GM19240 (cell line): ENCODE measurements around the gene TMEM198.

Experiments used
- DNase-seq: peaks from one replicate; pipeline ENCODE4 v3.0.0; 2011; ENCODE audit warnings: low spot score; ENCODE audit not compliant: insufficient read length

The TMEM198 gene, protein sequence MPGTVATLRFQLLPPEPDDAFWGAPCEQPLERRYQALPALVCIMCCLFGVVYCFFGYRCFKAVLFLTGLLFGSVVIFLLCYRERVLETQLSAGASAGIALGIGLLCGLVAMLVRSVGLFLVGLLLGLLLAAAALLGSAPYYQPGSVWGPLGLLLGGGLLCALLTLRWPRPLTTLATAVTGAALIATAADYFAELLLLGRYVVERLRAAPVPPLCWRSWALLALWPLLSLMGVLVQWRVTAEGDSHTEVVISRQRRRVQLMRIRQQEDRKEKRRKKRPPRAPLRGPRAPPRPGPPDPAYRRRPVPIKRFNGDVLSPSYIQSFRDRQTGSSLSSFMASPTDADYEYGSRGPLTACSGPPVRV

DNA sequence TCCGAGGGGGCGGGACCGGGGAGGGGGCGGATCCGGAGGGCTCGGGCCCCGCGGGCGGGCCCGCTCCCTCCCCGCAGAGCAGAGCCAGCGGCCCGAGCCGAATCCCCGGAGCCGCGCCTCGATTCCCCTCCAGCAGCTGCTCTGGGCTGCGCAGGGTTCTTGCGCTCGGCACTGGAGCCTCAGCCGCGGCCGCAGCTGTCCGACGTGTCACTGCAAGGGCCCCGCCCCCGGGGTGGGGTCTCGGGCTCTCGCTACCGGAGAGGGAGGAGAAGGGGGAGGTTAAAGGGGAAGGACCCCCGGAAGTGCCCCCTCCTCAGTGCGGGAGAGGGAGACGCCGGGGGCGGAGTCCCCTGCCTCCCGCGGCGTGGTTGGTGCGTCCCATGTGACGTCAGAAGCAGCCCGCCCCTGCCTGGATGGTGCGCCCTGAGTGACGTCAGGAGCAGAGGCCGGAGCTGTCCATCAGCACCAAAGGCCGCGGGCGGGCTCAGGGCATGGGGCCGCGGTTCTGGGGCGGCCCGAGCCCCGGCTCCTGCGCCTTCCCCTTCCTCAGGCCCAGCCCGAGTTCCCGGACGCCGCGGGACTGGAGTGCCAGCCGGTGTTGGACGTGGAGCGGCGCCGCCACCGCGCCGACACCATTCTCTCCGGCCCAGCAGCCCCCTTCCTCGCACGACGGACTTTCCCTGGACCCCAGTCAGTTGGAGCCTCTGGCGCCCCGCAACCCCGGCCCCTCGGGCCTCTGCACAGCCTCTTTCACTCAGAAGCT lies at the start of gene TMEM198, which contains the start of gene CHPF:
Gene TMEM198 (plus strand): TSS at position 433 of the 763 bp plus-strand sequence. CDS start 700 bp downstream, outside the sequence.
Gene CHPF (minus strand): TSS at position 214 of the 763 bp plus-strand sequence. CDS start 271 bp downstream, outside the sequence.
- peak; percentile 98 for DNase-seq

DNA sequence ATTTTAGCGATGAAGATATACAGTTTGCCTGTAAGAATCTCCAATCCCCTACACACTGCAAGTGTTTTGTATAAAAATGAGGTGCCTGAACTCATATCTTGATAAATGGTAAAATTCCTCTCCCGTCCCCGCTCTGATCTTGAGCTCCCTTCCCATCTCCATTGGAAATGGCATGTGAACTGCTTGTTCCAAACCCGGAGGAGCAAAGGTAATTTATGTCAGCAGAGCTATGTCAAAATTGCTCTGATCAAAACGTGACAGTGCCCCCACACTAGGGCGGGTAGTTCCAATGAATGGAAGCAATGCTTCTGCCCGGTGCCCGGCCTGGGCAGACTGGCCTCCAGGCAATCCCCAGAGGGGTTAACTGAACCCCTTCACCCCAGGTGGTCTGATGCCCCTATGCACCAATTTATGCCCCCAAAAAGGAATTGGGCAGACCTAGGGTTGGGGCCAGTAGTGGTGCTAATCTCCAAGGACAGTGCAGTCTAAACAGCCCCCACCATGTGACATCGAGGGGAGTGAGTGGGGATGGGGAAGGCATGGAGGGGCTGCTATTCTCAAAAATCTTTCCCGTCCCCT lies 48.8 kb upstream of the TMEM198 start:
- DNase-seq, result no peak

DNA sequence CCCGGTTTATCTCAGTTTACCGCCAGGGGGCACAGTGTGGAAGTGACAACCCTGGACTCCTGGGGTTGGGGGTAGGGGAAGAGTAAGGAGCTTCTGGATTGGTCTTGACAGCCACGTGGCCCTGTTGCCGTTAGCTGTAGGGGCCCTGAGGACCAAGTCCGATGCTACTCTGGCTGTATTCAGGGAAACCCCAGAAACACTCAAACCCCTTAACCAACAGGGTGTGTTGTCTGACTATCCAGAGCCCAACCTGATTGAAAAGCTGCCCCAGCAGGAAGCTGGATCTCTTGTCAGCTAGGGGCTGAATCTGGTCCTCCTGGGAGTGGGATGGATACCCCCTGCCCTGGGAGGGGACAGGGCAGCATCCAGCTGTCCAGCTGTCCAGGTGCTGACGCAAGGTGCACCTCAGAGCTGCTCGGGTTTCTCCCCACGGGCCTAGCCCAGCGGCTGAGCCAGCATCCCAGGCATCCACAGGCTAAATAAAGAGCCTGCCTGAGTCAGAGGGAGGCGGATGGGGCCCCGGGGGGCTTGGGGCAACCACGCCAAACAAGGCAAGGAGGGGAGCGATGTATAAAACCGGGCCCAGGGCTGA lies 48.2 kb upstream of the TMEM198 start:
- peak; percentile 84 for DNase-seq

DNA sequence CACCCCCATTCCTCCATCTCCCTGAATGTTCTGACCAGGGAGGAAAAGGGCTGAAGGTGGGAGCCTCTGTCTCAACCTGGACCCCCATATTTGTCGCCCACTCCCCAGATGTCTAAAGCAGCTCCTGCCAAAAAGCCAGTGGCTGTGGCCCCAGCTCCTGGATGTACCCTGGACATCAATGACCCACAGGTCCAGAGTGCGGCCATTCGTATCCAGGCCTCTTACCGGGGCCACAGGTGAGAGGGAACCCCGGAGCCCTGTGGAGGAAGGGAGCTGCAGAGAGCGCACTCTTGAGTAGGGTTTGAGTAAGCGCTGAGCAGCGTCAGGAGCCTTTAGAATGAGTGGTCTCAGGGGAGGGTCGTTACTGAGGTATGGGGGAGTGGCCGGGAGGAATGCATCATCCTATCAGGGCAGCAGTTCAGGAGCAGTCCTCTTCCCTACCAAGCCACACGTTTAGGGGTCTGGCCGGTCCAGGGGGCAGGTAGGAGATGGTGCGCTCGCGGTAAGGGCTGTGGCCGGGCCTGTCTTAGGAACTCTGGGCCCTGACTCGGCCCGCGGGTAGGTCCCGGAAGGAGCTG lies 47.5 kb upstream of the TMEM198 start:
- no peak for DNase-seq

DNA sequence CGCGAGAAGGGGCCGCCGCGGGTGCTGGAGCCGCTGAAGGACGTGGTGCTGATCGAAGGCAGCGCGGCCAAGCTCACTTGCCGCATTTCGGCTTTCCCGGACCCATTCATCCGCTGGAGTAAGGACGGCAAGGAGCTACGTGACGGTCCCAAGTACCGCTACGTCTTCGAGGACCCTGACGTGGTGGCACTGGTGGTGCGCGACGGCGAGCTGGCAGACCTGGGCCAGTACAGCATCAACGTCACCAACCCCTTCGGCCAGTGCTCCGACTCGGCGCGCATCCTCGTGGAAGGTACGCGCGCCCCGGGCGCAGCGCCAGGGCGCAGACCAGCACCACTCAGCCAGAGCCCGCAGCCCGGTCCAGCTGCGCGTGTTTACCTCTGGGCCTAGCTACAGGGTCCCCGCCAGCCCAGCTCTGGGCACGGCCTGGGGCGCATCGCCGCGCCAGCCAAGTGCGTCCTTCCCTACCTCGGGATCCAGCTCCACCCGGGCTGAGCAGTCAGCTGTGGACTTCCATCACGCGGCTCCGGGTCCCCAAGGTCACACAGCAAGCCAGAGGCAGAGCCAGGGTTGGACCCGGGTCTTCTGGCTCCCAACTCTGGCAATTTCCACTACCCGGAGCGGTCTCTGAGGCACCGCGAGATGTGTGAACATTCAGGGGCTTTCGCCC lies 46.9 kb upstream of the TMEM198 start:
- no peak for DNase-seq

DNA sequence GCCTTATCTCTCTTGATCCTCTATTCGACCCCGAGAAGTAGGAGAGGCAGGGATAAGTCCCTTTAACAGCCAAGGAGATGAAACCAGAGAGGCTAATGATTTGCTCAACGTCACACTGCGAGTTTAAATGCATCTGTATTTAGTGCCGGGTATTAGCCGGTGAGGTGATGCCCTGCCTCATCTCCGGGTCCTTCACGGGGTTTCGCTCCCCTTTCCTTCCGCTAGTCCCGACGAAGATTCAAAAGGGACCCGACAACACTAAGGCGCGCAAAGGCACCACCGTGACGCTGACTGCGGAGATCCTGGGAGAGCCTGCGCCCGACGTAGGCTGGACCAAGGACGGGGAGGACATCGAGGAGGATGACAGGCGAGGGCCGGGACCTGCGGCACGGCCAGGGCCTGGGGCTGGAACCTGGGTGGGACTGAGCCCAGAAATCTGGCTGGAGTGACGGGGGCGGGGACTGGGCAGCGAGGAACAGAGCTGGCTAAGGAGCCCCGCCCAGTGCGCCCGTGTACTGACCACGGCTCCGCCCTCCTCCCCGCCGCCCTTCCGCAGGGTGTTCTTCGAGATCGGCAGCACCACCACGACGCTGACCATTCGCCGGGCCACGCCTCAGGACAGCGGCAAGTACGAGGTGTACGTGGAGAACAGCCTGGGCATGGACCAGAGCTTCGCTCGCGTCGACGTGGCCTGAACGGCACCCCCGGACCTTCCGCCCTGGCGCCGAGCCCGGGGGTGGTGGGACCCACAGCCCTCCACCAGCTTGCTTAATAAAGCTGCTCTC lies 46.1 kb upstream of the TMEM198 start:
- DNase-seq, result no peak

DNA sequence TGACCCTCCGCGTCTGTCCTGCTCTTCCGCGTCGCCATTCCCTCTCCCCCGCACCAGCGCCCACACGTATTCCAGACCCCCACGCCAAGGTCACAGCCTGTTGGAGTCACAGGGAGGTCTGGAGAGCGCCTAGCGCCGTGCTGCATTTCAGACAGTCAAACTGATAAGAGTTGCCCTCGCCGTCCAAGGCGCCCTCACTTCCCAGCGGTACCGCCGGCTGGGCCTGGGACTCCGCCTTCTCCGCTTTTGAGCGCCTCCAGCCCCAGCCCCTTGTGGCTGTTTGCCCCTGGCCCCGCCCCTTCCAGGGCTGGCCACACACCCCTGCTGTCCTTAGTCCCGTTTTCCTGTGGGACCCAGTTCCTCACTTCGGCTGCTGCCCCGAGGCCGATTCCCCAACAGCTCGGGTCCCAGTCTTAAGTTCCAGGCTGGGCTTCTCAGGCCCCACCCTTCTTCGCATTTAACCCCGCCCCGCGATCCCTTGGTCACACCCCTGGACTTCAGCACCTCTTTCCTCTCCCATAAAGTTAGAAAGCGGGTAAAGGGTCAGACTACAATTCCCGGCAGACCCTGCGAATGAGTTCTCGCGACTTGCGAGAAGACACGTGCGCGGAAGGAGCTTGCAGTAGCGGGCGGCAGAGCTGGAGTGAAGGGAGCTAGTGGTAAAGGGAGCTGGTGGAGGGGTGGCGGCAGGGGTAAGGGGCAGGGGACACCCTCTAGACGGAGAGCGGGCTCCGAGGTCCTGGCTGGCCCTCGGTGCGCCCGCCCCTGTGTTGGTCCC lies 45.4 kb upstream of the TMEM198 start, which contains the start of gene GMPPA:
Gene GMPPA (plus strand): TSS at position 612 of the 778 bp plus-strand sequence. CDS start 1,085 bp downstream, outside the sequence.
- peak; percentile 100 for DNase-seq

DNA sequence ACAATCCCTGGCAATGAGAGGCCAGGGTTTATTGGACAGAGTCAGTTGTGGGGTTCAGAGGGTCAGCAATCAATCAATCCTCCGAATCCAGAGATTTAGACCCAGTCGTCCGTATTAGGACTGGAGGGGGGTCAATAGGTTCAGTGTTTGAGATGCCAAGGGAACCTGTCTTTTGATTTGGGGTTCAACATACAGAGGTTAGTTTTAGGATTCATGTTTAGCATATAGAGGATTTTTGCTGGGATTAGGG lies 44.8 kb upstream of the TMEM198 start:
- DNase-seq, result no peak

DNA sequence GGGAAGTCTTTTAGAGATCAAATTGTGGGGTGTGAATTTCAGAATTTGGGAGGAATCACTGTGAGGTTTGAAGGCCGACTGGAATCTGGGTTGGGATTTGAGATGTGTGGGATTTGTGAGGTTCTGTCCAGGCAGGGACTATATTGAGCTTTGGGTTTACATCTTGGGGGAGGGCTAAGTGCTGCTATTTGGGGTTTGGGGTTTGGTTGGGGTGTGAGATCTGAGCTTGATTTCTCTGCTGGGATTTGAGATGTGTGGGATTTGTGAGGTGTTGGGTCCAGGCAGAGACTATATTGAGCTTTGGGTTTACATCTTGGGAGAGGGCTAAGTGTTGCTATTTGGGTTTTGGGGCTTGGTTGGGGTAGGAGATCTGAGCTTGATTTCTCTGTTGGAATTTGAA lies 44.3 kb upstream of the TMEM198 start:
- DNase-seq, result no peak

DNA sequence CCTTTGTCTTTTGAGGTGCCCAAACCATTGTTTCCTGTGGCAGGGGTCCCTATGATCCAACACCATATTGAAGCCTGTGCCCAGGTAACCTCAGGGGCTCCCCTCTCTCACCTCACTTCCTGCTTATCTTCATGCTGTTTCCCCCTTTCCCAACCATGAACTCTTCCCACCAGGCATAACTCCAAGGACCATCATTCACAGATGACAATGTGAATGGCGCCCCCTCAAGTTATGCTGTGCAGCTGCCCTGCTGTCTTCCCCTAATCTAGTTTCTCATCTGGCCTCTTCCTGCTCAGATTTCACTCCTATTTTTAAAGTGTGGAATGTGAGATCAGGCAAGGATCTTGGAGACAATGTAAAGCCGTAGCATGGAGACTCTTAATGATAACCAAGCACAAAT lies 43.7 kb upstream of the TMEM198 start:
- DNase-seq, result no peak

DNA sequence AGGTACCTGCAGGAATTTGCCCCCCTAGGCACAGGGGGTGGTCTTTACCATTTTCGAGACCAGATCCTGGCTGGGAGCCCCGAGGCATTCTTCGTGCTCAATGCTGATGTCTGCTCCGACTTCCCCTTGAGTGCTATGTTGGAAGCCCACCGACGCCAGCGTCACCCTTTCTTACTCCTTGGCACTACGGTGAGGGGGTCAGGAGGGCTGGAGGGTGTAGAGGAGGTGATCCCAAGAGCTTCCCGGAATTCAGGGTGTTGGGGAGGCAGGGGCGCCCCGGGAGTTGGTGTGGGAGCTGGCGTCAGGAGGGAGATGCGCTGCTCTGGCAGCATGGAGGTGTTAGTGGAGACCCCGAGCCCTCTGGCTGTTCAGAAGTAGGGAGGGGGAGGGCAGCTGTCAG lies 42.0 kb upstream of the TMEM198 start:
- no peak for DNase-seq

DNA sequence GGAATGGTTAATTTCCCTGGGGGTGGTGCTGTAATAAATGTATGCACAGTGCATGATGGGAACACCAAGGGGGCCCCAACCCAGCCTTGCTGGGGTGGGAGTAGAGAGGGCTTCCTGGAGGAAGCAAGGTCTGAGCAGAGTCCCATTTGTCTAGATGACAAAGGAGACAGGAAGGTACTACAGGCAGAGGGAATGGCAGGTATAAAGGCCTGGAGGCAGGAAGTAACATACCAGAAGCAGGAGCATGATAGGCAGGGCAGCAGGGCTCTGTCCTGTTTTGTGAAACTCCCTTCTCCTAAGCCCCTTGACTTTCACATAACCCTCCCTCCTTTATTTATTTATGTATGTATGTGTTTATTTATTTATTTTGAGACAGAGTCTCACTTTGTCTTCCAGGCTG lies 41.2 kb upstream of the TMEM198 start:
- DNase-seq, result no peak

DNA sequence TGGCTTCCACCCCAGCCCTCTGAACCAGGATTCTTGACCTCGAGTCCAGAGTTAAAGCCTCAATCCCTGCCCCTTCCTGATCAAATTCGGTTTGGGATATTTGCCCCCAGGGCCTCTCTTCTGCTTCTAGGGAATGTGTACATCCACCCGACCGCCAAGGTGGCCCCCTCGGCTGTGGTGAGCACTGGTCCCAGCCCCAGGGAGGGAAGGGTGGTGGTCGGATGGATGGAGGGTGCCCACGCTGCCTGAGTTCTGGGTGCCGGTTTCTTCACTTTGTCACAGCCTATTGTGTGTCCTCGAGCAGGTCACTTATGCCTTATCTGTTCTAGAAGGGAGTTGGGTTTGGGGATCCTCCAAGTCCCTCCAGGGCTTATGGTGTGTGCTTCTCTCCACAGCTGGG lies 38.2 kb upstream of the TMEM198 start:
- no peak for DNase-seq

DNA sequence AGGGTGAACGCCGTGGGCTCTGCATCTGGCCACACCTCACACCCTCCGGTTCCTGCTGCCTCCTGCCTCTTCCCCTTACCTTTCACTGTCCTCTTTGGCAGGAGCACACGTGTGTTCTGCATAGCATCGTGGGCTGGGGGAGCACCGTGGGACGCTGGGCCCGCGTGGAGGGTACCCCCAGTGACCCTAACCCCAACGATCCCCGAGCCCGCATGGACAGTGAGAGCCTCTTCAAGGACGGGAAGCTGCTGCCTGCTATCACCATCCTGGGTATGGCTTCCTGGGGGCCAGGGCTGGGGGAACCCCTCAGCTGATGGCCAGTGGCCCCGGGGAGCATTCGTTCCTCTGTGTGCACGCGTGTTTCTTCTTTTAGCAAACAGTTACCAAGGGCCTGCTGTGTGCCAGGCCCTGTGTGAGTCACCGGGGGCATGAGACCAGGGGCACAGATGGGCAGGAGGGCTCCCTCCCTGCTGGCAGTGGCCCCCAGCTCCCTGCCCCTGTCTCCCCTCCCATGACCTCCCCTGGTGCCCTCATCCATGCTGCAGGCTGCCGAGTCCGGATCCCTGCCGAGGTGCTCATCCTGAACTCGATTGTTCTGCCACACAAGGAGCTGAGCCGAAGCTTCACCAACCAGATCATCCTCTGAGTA lies 37.6 kb upstream of the TMEM198 start:
- no peak for DNase-seq

DNA sequence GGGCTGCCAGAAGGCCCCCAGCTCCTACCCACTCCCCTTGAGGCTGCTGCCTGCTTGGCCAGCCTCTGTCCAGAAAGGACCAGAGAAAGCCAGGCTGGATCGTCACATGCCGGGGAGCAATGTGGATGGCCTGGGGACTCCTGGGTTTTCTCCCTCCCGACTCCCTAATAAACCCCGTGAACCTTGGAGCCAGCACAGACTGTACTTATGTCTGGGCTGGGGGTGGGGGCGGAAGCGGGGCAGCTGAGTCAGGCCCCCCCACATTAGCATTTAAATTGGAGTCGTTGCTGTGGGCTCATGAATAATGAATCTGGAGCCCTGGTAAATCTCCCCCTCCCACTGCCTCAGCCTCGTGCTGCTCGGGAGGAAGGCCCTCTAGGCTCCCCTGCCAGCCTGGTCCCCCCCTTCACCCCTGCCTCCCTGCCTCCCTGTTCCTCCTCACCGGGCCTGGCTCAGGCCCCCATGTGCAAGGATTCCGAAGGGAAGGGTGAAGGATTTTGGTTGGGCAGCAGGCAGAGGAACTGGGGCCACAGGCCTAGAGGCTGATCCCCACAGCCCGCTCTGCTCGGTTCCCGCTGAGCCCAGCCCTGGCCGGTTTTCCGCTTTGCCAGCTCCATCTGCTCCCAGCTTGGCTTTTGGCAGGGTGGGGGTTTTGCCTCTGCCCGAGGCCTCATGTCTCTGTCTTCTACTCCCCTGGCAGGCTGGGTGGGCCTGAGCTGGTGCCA lies 36.9 kb upstream of the TMEM198 start:
- no peak for DNase-seq

DNA sequence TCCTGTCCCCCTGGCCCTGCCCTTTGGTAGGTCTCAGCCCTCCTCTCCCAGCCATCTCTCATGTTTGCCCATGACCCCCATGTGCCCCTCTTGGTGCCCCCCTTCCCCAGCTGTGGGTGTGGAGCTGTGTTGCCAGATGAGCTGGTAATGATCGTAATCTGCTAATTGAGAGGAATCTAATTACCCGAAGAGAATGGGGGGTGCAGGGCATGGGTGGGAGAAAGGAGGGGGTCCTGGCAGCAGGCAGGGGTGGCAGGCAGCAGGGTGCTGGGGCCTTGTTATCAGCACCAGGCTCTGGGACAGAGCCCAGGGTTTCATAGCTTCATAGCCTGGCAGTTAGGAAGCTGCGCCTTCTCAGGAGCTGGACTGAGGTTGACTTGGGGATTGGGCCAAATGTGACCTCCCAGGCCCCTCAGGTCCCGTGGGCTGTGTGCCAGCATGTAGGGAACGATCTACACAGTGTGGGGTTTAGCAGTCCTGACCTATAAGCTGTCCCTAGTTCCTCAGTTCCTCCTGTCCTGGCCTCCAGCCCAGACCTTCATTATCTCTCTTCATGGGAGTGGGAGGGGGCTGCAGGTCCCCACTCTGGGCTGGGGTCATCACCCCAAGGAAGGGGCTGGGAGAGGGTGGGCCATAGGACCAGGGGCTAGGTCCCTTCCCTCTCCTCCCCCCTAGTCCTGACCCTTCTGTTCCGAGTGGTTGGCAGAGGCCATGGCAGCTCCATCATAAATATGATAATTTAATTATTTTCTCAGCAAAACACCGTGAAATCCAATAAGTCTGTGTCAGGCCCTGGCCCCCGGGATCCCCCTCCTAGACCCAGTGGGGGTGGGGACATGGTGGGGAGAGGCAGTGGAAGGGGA lies 36.0 kb upstream of the TMEM198 start:
- DNase-seq, result no peak

DNA sequence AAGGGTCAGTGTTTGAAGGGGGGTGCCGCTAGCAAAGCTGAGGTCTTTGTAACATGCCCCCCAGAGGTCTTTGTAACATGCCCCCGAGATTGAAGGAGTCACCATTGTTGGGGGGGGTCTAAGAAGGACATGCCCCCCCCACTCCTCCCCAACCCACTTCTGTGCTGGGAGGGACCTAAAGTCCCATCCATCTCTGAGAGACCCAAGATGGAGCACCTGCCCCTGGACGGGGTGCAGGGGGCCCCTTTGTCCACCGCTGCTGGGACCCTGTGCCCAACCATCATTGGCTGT lies 35.4 kb upstream of the TMEM198 start:
- DNase-seq, result no peak
